Kidney epithelial cell (primary cell): ENCODE data around the gene MATN1. TPM values are rescaled to one million over a fixed set of nuclear protein-coding genes. Genes with fewer than 3 reads are reported as not detected.

Experiments
- DNase-seq: peaks from one replicate; pipeline ENCODE4 v3.0.0-alpha.2; 2010; ENCODE audit warnings: low read depth
- H3K27me3 ChIP-seq: 2 replicates; pipeline ENCODE4 v1.6.0; 2011; ENCODE audit warnings: low read length; ENCODE audit not compliant: control insufficient read depth, insufficient read depth
- H3K36me3 ChIP-seq: 2 replicates; pipeline ENCODE4 v1.5.1; 2011; ENCODE audit warnings: low read length; ENCODE audit not compliant: control insufficient read depth, insufficient read depth
- H3K4me3 ChIP-seq: 2 replicates; pipeline ENCODE4 v1.5.1; 2011; ENCODE audit warnings: low read depth, mild to moderate bottlenecking, control low read depth, low read length
- total RNA-seq: library from RNA; depleted of rRNA; stranded (reverse); fragments of >200 nt; gene quantifications from 2 replicates; pipeline ENCODE4 v1.2.3, GENCODE V29; 2015
- TF ChIP-seq, protein P1 (sequence below): IDR thresholded peaks from 2 replicates; pipeline ENCODE4 v1.5.1; 2011; ENCODE audit warnings: mild to moderate bottlenecking, moderate library complexity, low read length, control low read depth, inconsistent platforms; ENCODE audit not compliant: insufficient read depth, poor library complexity, severe bottlenecking

The MATN1 gene
- total RNA-seq, 1 donor from 2014 or later: 0.04 TPM

- no peaks in the 10 kb centered on the region for H3K36me3 ChIP-seq
- no peak overlapping the region for H3K4me3 ChIP-seq
- TF ChIP-seq, protein P1, sequence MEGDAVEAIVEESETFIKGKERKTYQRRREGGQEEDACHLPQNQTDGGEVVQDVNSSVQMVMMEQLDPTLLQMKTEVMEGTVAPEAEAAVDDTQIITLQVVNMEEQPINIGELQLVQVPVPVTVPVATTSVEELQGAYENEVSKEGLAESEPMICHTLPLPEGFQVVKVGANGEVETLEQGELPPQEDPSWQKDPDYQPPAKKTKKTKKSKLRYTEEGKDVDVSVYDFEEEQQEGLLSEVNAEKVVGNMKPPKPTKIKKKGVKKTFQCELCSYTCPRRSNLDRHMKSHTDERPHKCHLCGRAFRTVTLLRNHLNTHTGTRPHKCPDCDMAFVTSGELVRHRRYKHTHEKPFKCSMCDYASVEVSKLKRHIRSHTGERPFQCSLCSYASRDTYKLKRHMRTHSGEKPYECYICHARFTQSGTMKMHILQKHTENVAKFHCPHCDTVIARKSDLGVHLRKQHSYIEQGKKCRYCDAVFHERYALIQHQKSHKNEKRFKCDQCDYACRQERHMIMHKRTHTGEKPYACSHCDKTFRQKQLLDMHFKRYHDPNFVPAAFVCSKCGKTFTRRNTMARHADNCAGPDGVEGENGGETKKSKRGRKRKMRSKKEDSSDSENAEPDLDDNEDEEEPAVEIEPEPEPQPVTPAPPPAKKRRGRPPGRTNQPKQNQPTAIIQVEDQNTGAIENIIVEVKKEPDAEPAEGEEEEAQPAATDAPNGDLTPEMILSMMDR: peak; percentile 90
- peaks cover 3% of the 10 kb centered on the region for H3K27me3 ChIP-seq
- no peak for DNase-seq
Observed at GRCh38 chr1:30707412-30708360, 15.7 kb downstream of the MATN1 start.

DNA sequence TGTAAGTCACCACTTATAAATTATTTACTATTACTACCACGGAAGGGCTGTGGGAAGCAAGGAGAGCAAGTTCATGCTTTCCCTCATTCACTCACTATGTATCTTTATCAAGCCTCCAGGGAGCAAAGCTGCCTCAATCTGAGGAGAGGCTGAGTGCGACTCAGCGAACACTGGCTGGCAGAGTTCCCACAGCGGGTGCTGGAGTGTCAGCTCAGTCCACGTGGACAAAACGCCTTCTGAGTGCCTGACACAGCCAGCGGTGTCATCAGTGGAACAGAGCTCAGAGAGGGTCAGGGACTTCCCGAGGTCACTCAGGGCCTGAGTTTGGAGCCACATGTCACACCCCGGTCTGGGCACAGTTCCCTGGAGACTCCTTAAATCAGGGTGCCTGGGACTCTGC lies 16.9 kb downstream of the MATN1 start:
- no peak for DNase-seq
- no peaks in the 10 kb centered on the region for H3K36me3 ChIP-seq
- TF ChIP-seq, protein P1: no peak
- H3K27me3 ChIP-seq: no peaks in the 10 kb centered on the region
- no peak overlapping the region for H3K4me3 ChIP-seq

DNA sequence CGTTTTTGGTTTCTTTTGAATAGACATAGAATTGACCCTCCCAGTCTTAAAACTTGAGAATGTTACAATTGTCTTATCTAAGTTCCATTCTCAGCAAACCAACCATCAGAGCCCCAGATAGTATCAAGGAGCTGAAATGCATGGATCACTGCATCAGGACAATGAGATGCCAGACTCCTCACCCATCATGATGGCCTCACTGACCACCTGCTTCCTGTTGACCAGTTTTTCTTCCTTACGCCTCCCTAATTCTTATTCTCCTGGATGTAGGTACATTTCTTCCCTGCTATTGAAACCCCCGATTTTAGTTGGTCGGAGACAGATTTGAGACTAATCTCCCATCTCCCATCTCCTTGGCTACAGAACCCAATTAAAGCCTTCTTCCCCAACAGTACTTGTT lies 17.7 kb downstream of the MATN1 start:
- no peaks in the 10 kb centered on the region for H3K36me3 ChIP-seq
- TF ChIP-seq, protein P1: no peak
- no peaks in the 10 kb centered on the region for H3K27me3 ChIP-seq
- no peak overlapping the region for H3K4me3 ChIP-seq
- no peak for DNase-seq

- H3K36me3 ChIP-seq: no peaks in the 10 kb centered on the region
- TF ChIP-seq, protein P1: no peak
- no peaks in the 10 kb centered on the region for H3K27me3 ChIP-seq
- DNase-seq: no peak
- H3K4me3 ChIP-seq: no peak overlapping the region
Observed at GRCh38 chr1:30704765-30705509, 18.4 kb downstream of the MATN1 start.

DNA sequence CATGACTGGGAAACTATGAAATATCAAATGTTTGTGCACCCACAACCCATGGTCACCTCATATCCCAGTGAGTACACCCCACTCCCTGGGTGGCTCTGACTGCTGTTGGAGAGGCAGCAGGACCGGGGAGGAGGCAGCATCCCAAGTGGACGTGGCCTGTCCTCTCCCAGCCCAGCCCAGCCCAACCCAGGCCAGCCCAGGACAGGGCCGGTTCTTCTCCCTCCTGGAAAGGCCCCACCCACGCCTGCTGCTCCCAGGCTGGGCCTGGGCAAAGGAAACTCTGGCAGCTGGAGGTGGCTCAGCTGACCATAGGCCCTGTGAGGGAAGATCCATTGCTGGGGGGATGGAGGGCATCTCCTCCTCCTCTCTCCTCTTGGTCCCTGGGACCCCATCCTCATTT lies 19.1 kb downstream of the MATN1 start:
- Histone ChIP-seq H3K4me3 (no peak overlapping the region), H3K36me3 (no peaks in the 10 kb centered on the region), H3K27me3 (no peaks in the 10 kb centered on the region)
- no peak for DNase-seq
- TF ChIP-seq, protein P1: no peak
